T-helper 2 cell treated with Interferon-gamma antibody and Interleukin-4, amounts not matched to agents 5 μg/mL and 100 μg/mL, for 36 hours (primary cell): ENCODE data around the gene AHDC1.
"Not testable (repeated sequence)": the region's sequence is repeated elsewhere in the genome, so short reads cannot be mapped to it uniquely, and the experiment has no call there.

Experiments used
- DNase-seq: peaks from one replicate; pipeline ENCODE4 v3.0.0; 2021; ENCODE audit warnings: low spot score
- H3K27ac Mint-ChIP-seq: one replicate; pipeline ENCODE4 v1.8.0; 2021; ENCODE audit warnings: mild to moderate bottlenecking, mixed read lengths
- H3K27me3 Mint-ChIP-seq: one replicate; pipeline ENCODE4 v1.8.0; 2021; ENCODE audit warnings: low read depth, mixed read lengths
- H3K36me3 Mint-ChIP-seq: one replicate; pipeline ENCODE4 v1.8.0; 2021; ENCODE audit warnings: low read depth, mixed read lengths
- H3K4me1 Mint-ChIP-seq: one replicate; pipeline ENCODE4 v1.8.0; 2021; ENCODE audit warnings: low read depth, mixed read lengths
- H3K4me3 Mint-ChIP-seq: one replicate; pipeline ENCODE4 v1.8.0; 2022; ENCODE audit warnings: mild to moderate bottlenecking, moderate library complexity, mixed read lengths
- H3K9me3 Mint-ChIP-seq: one replicate; pipeline ENCODE4 v1.8.0; 2021; ENCODE audit warnings: mixed read lengths

The AHDC1 gene

GRCh38 chr1:27624467-27625178, 20.7 kb upstream of the AHDC1 start:
- no peak for DNase-seq
- Mint-ChIP-seq H3K4me1 (peaks cover 25% of the 10 kb centered on the region), H3K27ac (no peak overlapping the region), H3K4me3 (no peak overlapping the region), H3K27me3 (no peaks in the 10 kb centered on the region), H3K9me3 (no peaks in the 10 kb centered on the region), H3K36me3 (no peaks in the 10 kb centered on the region)

- no peak for DNase-seq
- peaks cover 20% of the 10 kb centered on the region for H3K4me1 Mint-ChIP-seq
- H3K27me3 Mint-ChIP-seq: no peaks in the 10 kb centered on the region
- H3K4me3 Mint-ChIP-seq: peak overlapping the region; percentile 37
- H3K9me3 Mint-ChIP-seq: no peaks in the 10 kb centered on the region
- peak overlapping the region; percentile 7 for H3K27ac Mint-ChIP-seq
- H3K36me3 Mint-ChIP-seq: no peaks in the 10 kb centered on the region
These were observed 19.6 kb upstream of the AHDC1 start for GRCh38 chr1:27623327-27624212.

GRCh38 chr1:27622828-27623227, 18.9 kb upstream of the AHDC1 start:
- Mint-ChIP-seq H3K27me3 (no peaks in the 10 kb centered on the region), H3K4me3 (no peak overlapping the region), H3K9me3 (no peaks in the 10 kb centered on the region), H3K27ac (no peak overlapping the region), H3K4me1 (peaks cover 26% of the 10 kb centered on the region), H3K36me3 (no peaks in the 10 kb centered on the region)
- no peak for DNase-seq

- no peak for DNase-seq
- Mint-ChIP-seq H3K27ac (no peak overlapping the region), H3K27me3 (no peaks in the 10 kb centered on the region), H3K36me3 (peaks cover 2% of the 10 kb centered on the region), H3K4me3 (no peak overlapping the region), H3K4me1 (peaks cover 33% of the 10 kb centered on the region), H3K9me3 (no peaks in the 10 kb centered on the region)
These were observed 17.3 kb upstream of the AHDC1 start for GRCh38 chr1:27621051-27621920.

- DNase-seq, H3K27me3 Mint-ChIP-seq, H3K9me3 Mint-ChIP-seq, H3K36me3 Mint-ChIP-seq: not testable (repeated sequence)
- Mint-ChIP-seq H3K4me1 (peaks cover 32% of the 10 kb centered on the region), H3K27ac (peak overlapping the region; percentile 59), H3K4me3 (peak overlapping the region; percentile 39)
These were observed 16.0 kb upstream of the AHDC1 start for GRCh38 chr1:27619782-27620438.

GRCh38 chr1:27618341-27619082, 14.6 kb upstream of the AHDC1 start:
- peaks cover 37% of the 10 kb centered on the region for H3K4me1 Mint-ChIP-seq
- peak overlapping the region; percentile 37 for H3K4me3 Mint-ChIP-seq
- peaks cover 2% of the 10 kb centered on the region for H3K36me3 Mint-ChIP-seq
- H3K27ac Mint-ChIP-seq: peak overlapping the region; percentile 87
- no peak for DNase-seq
- no peaks in the 10 kb centered on the region for H3K9me3 Mint-ChIP-seq
- no peaks in the 10 kb centered on the region for H3K27me3 Mint-ChIP-seq

GRCh38 chr1:27617420-27617819, 13.5 kb upstream of the AHDC1 start:
- H3K9me3 Mint-ChIP-seq: no peaks in the 10 kb centered on the region
- H3K4me1 Mint-ChIP-seq: peaks cover 30% of the 10 kb centered on the region
- no peak for DNase-seq
- peak overlapping the region; percentile 87 for H3K27ac Mint-ChIP-seq
- peak overlapping the region; percentile 4 for H3K4me3 Mint-ChIP-seq
- peaks cover 2% of the 10 kb centered on the region for H3K36me3 Mint-ChIP-seq
- H3K27me3 Mint-ChIP-seq: no peaks in the 10 kb centered on the region

GRCh38 chr1:27616441-27616840, 12.5 kb upstream of the AHDC1 start:
- Mint-ChIP-seq H3K27ac (no peak overlapping the region), H3K4me1 (peaks cover 29% of the 10 kb centered on the region), H3K9me3 (no peaks in the 10 kb centered on the region), H3K4me3 (no peak overlapping the region), H3K36me3 (peaks cover 2% of the 10 kb centered on the region), H3K27me3 (peaks cover 3% of the 10 kb centered on the region)
- no peak for DNase-seq

GRCh38 chr1:27615346-27616192, 11.6 kb upstream of the AHDC1 start:
- DNase-seq: no peak
- Mint-ChIP-seq H3K9me3 (no peaks in the 10 kb centered on the region), H3K4me3 (no peak overlapping the region), H3K27ac (peak overlapping the region; percentile 56), H3K36me3 (peaks cover 2% of the 10 kb centered on the region), H3K27me3 (peaks cover 3% of the 10 kb centered on the region), H3K4me1 (peaks cover 32% of the 10 kb centered on the region)

GRCh38 chr1:27614625-27615344, 10.8 kb upstream of the AHDC1 start:
- Mint-ChIP-seq H3K36me3 (peaks cover 2% of the 10 kb centered on the region), H3K4me3 (no peak overlapping the region), H3K4me1 (peaks cover 32% of the 10 kb centered on the region), H3K27me3 (peaks cover 3% of the 10 kb centered on the region), H3K27ac (peak overlapping the region; percentile 56), H3K9me3 (no peaks in the 10 kb centered on the region)
- DNase-seq: no peak

- Mint-ChIP-seq H3K4me1 (peaks cover 29% of the 10 kb centered on the region), H3K27me3 (peaks cover 3% of the 10 kb centered on the region), H3K4me3 (no peak overlapping the region), H3K27ac (peak overlapping the region; percentile 68), H3K9me3 (no peaks in the 10 kb centered on the region), H3K36me3 (peaks cover 2% of the 10 kb centered on the region)
- DNase-seq: no peak
These were observed 10.2 kb upstream of the AHDC1 start for GRCh38 chr1:27614043-27614624.
